PC-9 (cell line): ENCODE results near the gene TTYH1. TPM values are rescaled to one million over a fixed set of nuclear protein-coding genes. Genes with fewer than 3 reads are reported as not detected.
"Not testable (repeated sequence)": the region's sequence is repeated elsewhere in the genome, so short reads cannot be mapped to it uniquely, and the experiment has no call there.

Experiments
- BruUV-seq: library from RNA; stranded (reverse); fragments of 400-500 nt; replicated peaks from 2 replicates; lab custom pipeline; 2021; lab: Mats Ljungman, UMichigan
- CTCF ChIA-PET: fragments of 300-600 bp; sonication (Branson Sonifier 250); formaldehyde crosslinking; loops from one replicate; lab custom pipeline; 2022; ENCODE audit warnings: antibody characterized with exemption; lab: Charles Lee
- POLR2A ChIA-PET: fragments of 300-600 bp; sonication (Branson Sonifier 250); formaldehyde crosslinking; loops from one replicate; lab custom pipeline; 2022; ENCODE audit warnings: antibody characterized with exemption; ENCODE audit not compliant: unreplicated experiment; lab: Charles Lee
- DNase-seq, 2 experiments: peaks; one replicate each; pipeline versions ENCODE4 v3.0.0 to v3.0.0-alpha.2; 2015 to 2022; ENCODE audit warnings: mixed read lengths in 1 of 2
- H2AFZ ChIP-seq: fragments of 200-600 bp; sonication (generic); 2 replicates; pipeline ENCODE4 v1.8.1; 2017; ENCODE audit warnings: antibody characterized with exemption
- H3F3A ChIP-seq: fragments of 200-600 bp; sonication (generic); 2 replicates; pipeline ENCODE4 v1.8.1; 2017; ENCODE audit warnings: antibody characterized with exemption, mild to moderate bottlenecking, low read depth; ENCODE audit not compliant: insufficient read depth
- H3K27ac ChIP-seq: fragments of 200-600 bp; sonication (generic); 2 replicates; pipeline ENCODE4 v1.6.1; 2016; ENCODE audit warnings: mixed run types
- H3K27me3 ChIP-seq: fragments of 200-600 bp; sonication (generic); 2 replicates; pipeline ENCODE4 v1.6.1; 2016; ENCODE audit warnings: low read depth, mixed run types; ENCODE audit not compliant: insufficient read depth
- H3K36me3 ChIP-seq: fragments of 200-600 bp; sonication (generic); 2 replicates; pipeline ENCODE4 v1.6.1; 2016; ENCODE audit warnings: low read depth, mixed run types
- H3K4me1 ChIP-seq: fragments of 200-600 bp; sonication (generic); replicated peaks from 2 replicates; pipeline ENCODE4 v1.6.1; 2016; ENCODE audit warnings: mixed run types; ENCODE audit not compliant: insufficient read depth
- H3K4me2 ChIP-seq: fragments of 200-600 bp; sonication (generic); 2 replicates; pipeline ENCODE4 v1.6.1; 2017; ENCODE audit warnings: mixed run types
- H3K4me3 ChIP-seq: fragments of 200-600 bp; sonication (generic); 2 replicates; pipeline ENCODE4 v1.6.1; 2016; ENCODE audit warnings: mixed run types
- H3K79me2 ChIP-seq: fragments of 200-600 bp; sonication (generic); 2 replicates; pipeline ENCODE4 v1.6.1; 2017; ENCODE audit warnings: low read depth, mixed run types
- H3K9me2 ChIP-seq: fragments of 200-600 bp; sonication (generic); 2 replicates; pipeline ENCODE4 v1.8.1; 2017; ENCODE audit warnings: mild to moderate bottlenecking; ENCODE audit not compliant: insufficient read depth
- H3K9me3 ChIP-seq: fragments of 200-600 bp; sonication (generic); 2 replicates; pipeline ENCODE4 v1.8.1; 2016; ENCODE audit warnings: low read depth; ENCODE audit not compliant: insufficient read depth
- H4K20me1 ChIP-seq: fragments of 200-600 bp; sonication (generic); 2 replicates; pipeline ENCODE4 v1.8.1; 2017; ENCODE audit not compliant: insufficient read depth
- CTCF ChIP-seq: fragments of 200-600 bp; sonication (generic); conservative IDR thresholded peaks from 2 replicates; pipeline ENCODE4 v1.6.1; 2017; ENCODE audit warnings: mixed run types, antibody characterized with exemption, mild to moderate bottlenecking, moderate library complexity
- EZH2 ChIP-seq: fragments of 200-600 bp; sonication (generic); IDR thresholded peaks from 2 replicates; pipeline ENCODE4 v1.8.0; 2017; ENCODE audit warnings: antibody characterized with exemption, low read depth
- intact Hi-C: fragments of 100-400 bp; cut with micrococcal nuclease; formaldehyde crosslinking; loops from one replicate; pipeline ENCODE4 v1.10.0; 2022; ENCODE audit not compliant: unreplicated experiment
- total RNA-seq: library from RNA; stranded (reverse); gene quantifications from 2 replicates; pipeline ENCODE4 v1.2.3, GENCODE V29; 2021

TTYH1 gene
- total RNA-seq, 1 experiment from 2014 or later, result 1.6 TPM

- DNase-seq, result no peak
- TF ChIP-seq CTCF, result no peak
- TF ChIP-seq EZH2, result no peak
- no peak overlapping the region for H3K4me2 ChIP-seq
- no peaks in the 10 kb centered on the region for H3K4me1 ChIP-seq
- no peaks in the 10 kb centered on the region for H3K9me2 ChIP-seq
- H2AFZ ChIP-seq, result no peak overlapping the region
- no peaks in the 10 kb centered on the region for H3K9me3 ChIP-seq
- peaks cover 6% of the 10 kb centered on the region for H3K79me2 ChIP-seq
- intact Hi-C loops, result no loop called here
- no peak overlapping the region for H3K27ac ChIP-seq
- H3F3A ChIP-seq, result peaks cover 32% of the 10 kb centered on the region; the same call in 1 of the 2 replicates
- no peaks in the 10 kb centered on the region for H3K27me3 ChIP-seq
- H3K36me3 ChIP-seq, result peaks cover 8% of the 10 kb centered on the region
- POLR2A ChIA-PET, result interaction anchor here (0.6 kb wide), 1 partner anchor 8 kb away, joined by 6 read pairs; the partner anchor contains the start of gene LENG8
- no peak overlapping the region for H3K4me3 ChIP-seq
- no TSS peak for BruUV-seq
- CTCF ChIA-PET, result no interaction called here
- no peaks in the 10 kb centered on the region for H4K20me1 ChIP-seq
These were observed 25.4 kb downstream of the TTYH1 start for GRCh38 chr19:54440641-54441040.

- no peak overlapping the region for H3K27ac ChIP-seq
- no TSS peak for BruUV-seq
- H3K9me3 ChIP-seq, result no peaks in the 10 kb centered on the region
- H3K4me1 ChIP-seq, result peaks cover 10% of the 10 kb centered on the region
- no peak overlapping the region for H3K4me2 ChIP-seq
- no peak for TF ChIP-seq CTCF
- TF ChIP-seq EZH2, result no peak
- H3K79me2 ChIP-seq, result peaks cover 41% of the 10 kb centered on the region
- no peak for DNase-seq
- H2AFZ ChIP-seq, result no peak overlapping the region
- no peaks in the 10 kb centered on the region for H3K27me3 ChIP-seq
- H3K36me3 ChIP-seq, result peaks cover 15% of the 10 kb centered on the region
- H3K9me2 ChIP-seq, result no peaks in the 10 kb centered on the region
- POLR2A ChIA-PET, result no interaction called here
- H3F3A ChIP-seq, result peaks cover 19% of the 10 kb centered on the region; the same call in 1 of the 2 replicates
- intact Hi-C loops, result no loop called here
- CTCF ChIA-PET, result interaction anchor here (0.6 kb wide), 1 partner anchor 34 kb away, joined by 9 read pairs; no protein-coding TSS in a partner anchor
- peaks cover 5% of the 10 kb centered on the region for H4K20me1 ChIP-seq
- no peak overlapping the region for H3K4me3 ChIP-seq
These were observed 29.5 kb downstream of the TTYH1 start for GRCh38 chr19:54444737-54445136.

- H3K36me3 ChIP-seq, result peaks cover 21% of the 10 kb centered on the region
- H2AFZ ChIP-seq, intact Hi-C loops, H3K4me2 ChIP-seq, H3K9me3 ChIP-seq, BruUV-seq, DNase-seq, H3K27ac ChIP-seq, H3K27me3 ChIP-seq, H3K9me2 ChIP-seq, H3K4me3 ChIP-seq: not testable (repeated sequence)
- POLR2A ChIA-PET, result interaction anchor here (0.5 kb wide), 1 partner anchor 364 kb away, joined by 12 read pairs; no protein-coding TSS in a partner anchor
- peaks cover 16% of the 10 kb centered on the region; the same call in 1 of the 2 replicates for H3F3A ChIP-seq
- H3K79me2 ChIP-seq, result peaks cover 57% of the 10 kb centered on the region
- peaks cover 23% of the 10 kb centered on the region for H3K4me1 ChIP-seq
- CTCF ChIA-PET, result interaction anchor here (0.5 to 0.7 kb wide), 3 partner anchors 14 to 462 kb away, joined by 3 to 6 read pairs (median 3); no protein-coding TSS in a partner anchor
- H4K20me1 ChIP-seq, result peaks cover 21% of the 10 kb centered on the region
These were observed 31.1 kb downstream of the TTYH1 start for GRCh38 chr19:54446349-54446748.
